SK-N-SH (cell line): ENCODE measurements around the gene MMADHC. TPM values are rescaled to one million over a fixed set of nuclear protein-coding genes. Genes with fewer than 3 reads are reported as not detected.

Experiments used
- CTCF ChIA-PET: fragments of 300-600, 350-600 bp; formaldehyde crosslinking; extraction: SDS; loops from one replicate; lab custom pipeline; 2021; lab: Yijun Ruan, JAX
- POLR2A ChIA-PET: fragments of 350-600 bp; sonication (Branson Sonifier 250); formaldehyde crosslinking; extraction: SDS; loops from one replicate; lab custom pipeline; 2020; ENCODE audit warnings: antibody characterized with exemption, inconsistent platforms; lab: Yijun Ruan, JAX
- DNase-seq: peaks from one replicate; pipeline ENCODE4 v3.0.0; 2012
- H2AFZ ChIP-seq: fragments of 200-600 bp; sonication (generic); 2 replicates; pipeline ENCODE4 v1.8.1; 2016; ENCODE audit warnings: antibody characterized with exemption, mild to moderate bottlenecking, low read depth
- H3F3A ChIP-seq: fragments of 200-600 bp; sonication (generic); replicated peaks from 2 replicates; pipeline ENCODE3; 2016; ENCODE audit warnings: antibody characterized with exemption, mild to moderate bottlenecking; ENCODE audit not compliant: insufficient read depth
- H3K27ac ChIP-seq, 2 experiments: fragments of 200-500 bp in 1 of 2; fragments of 200-600 bp in 1 of 2; sonication (Bioruptor generic) in 1 of 2; sonication (generic), shearing (Covaris generic) in 1 of 2; 2 replicates each; pipeline versions ENCODE4 v1.5.1 to v1.6.1; 2014 to 2016; ENCODE audit warnings: low read depth in 2 of 2, inconsistent platforms in 1 of 2, low read length in 1 of 2, mild to moderate bottlenecking in 1 of 2, mixed read lengths in 1 of 2
- H3K27me3 ChIP-seq: fragments of 200-600 bp; sonication (generic), shearing (Covaris generic); 2 replicates; pipeline ENCODE4 v1.6.1; 2016; ENCODE audit warnings: mixed run types; ENCODE audit not compliant: insufficient read depth
- H3K36me3 ChIP-seq, 2 experiments: fragments of 200-500 bp in 1 of 2; fragments of 200-600 bp in 1 of 2; sonication (Bioruptor generic) in 1 of 2; sonication (generic) in 1 of 2; replicated peaks in 1 of 2; 2 replicates each; pipeline versions ENCODE3 to v1.5.1; 2014 to 2016; ENCODE audit warnings: low read length in 1 of 2, mild to moderate bottlenecking in 1 of 2; ENCODE audit not compliant: insufficient read depth in 2 of 2, control insufficient read depth in 1 of 2
- H3K4me1 ChIP-seq, 2 experiments: fragments of 200-500 bp in 1 of 2; fragments of 200-600 bp in 1 of 2; sonication (Bioruptor generic) in 1 of 2; sonication (generic), shearing (Covaris generic) in 1 of 2; 2 replicates each; pipeline versions ENCODE4 v1.5.1 to v1.6.1; 2014 to 2016; ENCODE audit warnings: low read depth in 1 of 2, low read length in 1 of 2, mixed run types in 1 of 2; ENCODE audit not compliant: insufficient read depth in 2 of 2, control insufficient read depth in 1 of 2
- H3K4me2 ChIP-seq: fragments of 200-600 bp; sonication (generic), shearing (Covaris generic); 2 replicates; pipeline ENCODE4 v1.6.1; 2017; ENCODE audit warnings: mixed run types
- H3K4me3 ChIP-seq, 2 experiments: fragments of 200-500 bp in 1 of 2; fragments of 200-600 bp in 1 of 2; sonication (Bioruptor generic) in 1 of 2; sonication (generic), shearing (Covaris generic) in 1 of 2; 2 replicates each; pipeline versions ENCODE4 v1.5.1 to v1.8.1; 2014 to 2016; ENCODE audit warnings: low read depth in 2 of 2, inconsistent platforms in 1 of 2, low read length in 1 of 2, mild to moderate bottlenecking in 1 of 2, mixed read lengths in 1 of 2, moderate library complexity in 1 of 2
- H3K79me2 ChIP-seq: fragments of 200-600 bp; sonication (generic); 2 replicates; pipeline ENCODE4 v1.8.1; 2017; ENCODE audit warnings: mild to moderate bottlenecking; ENCODE audit not compliant: insufficient read depth
- H3K9ac ChIP-seq: fragments of 200-600 bp; sonication (generic); 2 replicates; pipeline ENCODE4 v1.6.1; 2017; ENCODE audit warnings: mixed run types
- H3K9me2 ChIP-seq: fragments of 200-600 bp; sonication (generic); 2 replicates; pipeline ENCODE4 v1.6.1; 2017; ENCODE audit warnings: mixed run types
- H3K9me3 ChIP-seq: fragments of 200-600 bp; sonication (generic); 2 replicates; pipeline ENCODE4 v1.6.1; 2017; ENCODE audit warnings: mixed run types, mild to moderate bottlenecking, moderate library complexity
- H4K20me1 ChIP-seq: fragments of 200-600 bp; sonication (generic); 2 replicates; pipeline ENCODE4 v1.6.1; 2017; ENCODE audit warnings: mild to moderate bottlenecking, mixed run types; ENCODE audit not compliant: insufficient read depth
- CTCF ChIP-seq: fragments of 200-600 bp; sonication (generic); IDR thresholded peaks from 2 replicates; pipeline ENCODE4 v1.6.1; 2017; ENCODE audit warnings: antibody characterized with exemption, mild to moderate bottlenecking, moderate library complexity
- GATA2 ChIP-seq: sonication (generic); formaldehyde crosslinking; IDR thresholded peaks from 2 replicates; pipeline ENCODE4 v1.5.0; 2020; ENCODE audit warnings: mild to moderate bottlenecking, missing genetic modification reagents
- POLR2AphosphoS5 ChIP-seq: IDR thresholded peaks from 2 replicates; pipeline ENCODE4 v1.6.1; 2012; ENCODE audit warnings: low read depth, low read length
- REST ChIP-seq: IDR thresholded peaks from 2 replicates; pipeline ENCODE4 v1.6.1; 2012; ENCODE audit warnings: mild to moderate bottlenecking, low read depth, low read length, moderate library complexity
- SIN3A ChIP-seq: IDR thresholded peaks from 2 replicates; pipeline ENCODE4 v1.6.1; 2012; ENCODE audit warnings: low read depth, mild to moderate bottlenecking, low read length, moderate library complexity, borderline replicate concordance
- TAF1 ChIP-seq: IDR thresholded peaks from 2 replicates; pipeline ENCODE4 v1.6.1; 2012; ENCODE audit warnings: low read depth, mild to moderate bottlenecking, low read length, moderate library complexity, borderline replicate concordance
- TCF12 ChIP-seq: IDR thresholded peaks from 2 replicates; pipeline ENCODE4 v1.4.0; 2012
- TEAD4 ChIP-seq: IDR thresholded peaks from 2 replicates; pipeline ENCODE4 v1.4.0; 2012; ENCODE audit warnings: mild to moderate bottlenecking, borderline replicate concordance; ENCODE audit not compliant: insufficient read depth
- YY1 ChIP-seq: IDR thresholded peaks from 2 replicates; pipeline ENCODE4 v1.4.0; 2012; ENCODE audit warnings: low read depth, mild to moderate bottlenecking
- ZBTB33 ChIP-seq: IDR thresholded peaks from 2 replicates; pipeline ENCODE4 v1.4.0; 2012; ENCODE audit warnings: low read depth, borderline replicate concordance
- WGBS: methylation state at CpG from one replicate; pipeline ENCODE4 v1.1.6; 2017; ENCODE audit warnings: low lambda C conversion rate; 5-methylcytosine and 5-hydroxymethylcytosine counted together
- polyA plus RNA-seq, 3 experiments: library from polyadenylated mRNA; depleted of rRNA; stranded (reverse); fragments of >200 nt; gene quantifications; 2 replicates each; pipeline ENCODE4 v1.2.3, GENCODE V29; 2012
- TF ChIP-seq, protein P1 (sequence below): IDR thresholded peaks from 2 replicates; pipeline ENCODE4 v1.4.0; 2012; ENCODE audit warnings: low read depth
- TF ChIP-seq, protein P2 (sequence below): fragments of 150-350 bp; IDR thresholded peaks from 2 replicates; pipeline ENCODE4 v1.6.1; 2017; ENCODE audit warnings: antibody characterized with exemption, low read length, low read depth, borderline replicate concordance
- TF ChIP-seq, protein P3 (sequence below): IDR thresholded peaks from 2 replicates; pipeline ENCODE4; 2012
- TF ChIP-seq, protein P4 (sequence below): fragments of 150-350 bp; IDR thresholded peaks from 2 replicates; pipeline ENCODE4 v1.6.1; 2016; ENCODE audit warnings: mild to moderate bottlenecking, low read depth, low read length

MMADHC gene
- polyA plus RNA-seq, 1 of the 3 experiments (the other 2 are of a cell fraction): 40.4 TPM

- no peak overlapping the region for H2AFZ ChIP-seq
- H3K27ac ChIP-seq: no peak overlapping the region
- ChIA-PET CTCF (interaction anchor here (1.0 to 1.2 kb wide), 3 partner anchors 9 to 560 kb away, joined by 3 to 5 read pairs (median 5); no protein-coding TSS in a partner anchor), POLR2A (no interaction called here)
- H3K9me2 ChIP-seq: no peaks in the 10 kb centered on the region
- DNase-seq: no peak
- peaks cover 54% of the 10 kb centered on the region for H3K79me2 ChIP-seq
- no peaks in the 10 kb centered on the region for H3K9me3 ChIP-seq
- peaks cover 35% of the 10 kb centered on the region for H3F3A ChIP-seq
- no peak overlapping the region for H3K4me2 ChIP-seq
- H3K9ac ChIP-seq: no peak overlapping the region
- whole genome bisulfite sequencing: 100% methylated on average over 2 of the region's 2 CpGs
- peaks cover 84 to 89% of the 10 kb centered on the region in 2 experiments for H3K36me3 ChIP-seq
- H4K20me1 ChIP-seq: no peaks in the 10 kb centered on the region; the same call in 1 of the 2 replicates
- no peaks in the 10 kb centered on the region; a peak in 1 of 4 replicates for H3K4me1 ChIP-seq
- no peaks in the 10 kb centered on the region for H3K27me3 ChIP-seq
- H3K4me3 ChIP-seq: no peak overlapping the region
- TF ChIP-seq GATA2 (no peak), TAF1 (no peak), REST (no peak), TCF12 (no peak), ZBTB33 (no peak), SIN3A (no peak), CTCF (no peak), YY1 (no peak), TEAD4 (no peak), POLR2AphosphoS5 (no peak)
- TF ChIP-seq, protein P1, sequence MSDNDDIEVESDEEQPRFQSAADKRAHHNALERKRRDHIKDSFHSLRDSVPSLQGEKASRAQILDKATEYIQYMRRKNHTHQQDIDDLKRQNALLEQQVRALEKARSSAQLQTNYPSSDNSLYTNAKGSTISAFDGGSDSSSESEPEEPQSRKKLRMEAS: no peak
- TF ChIP-seq, protein P2, sequence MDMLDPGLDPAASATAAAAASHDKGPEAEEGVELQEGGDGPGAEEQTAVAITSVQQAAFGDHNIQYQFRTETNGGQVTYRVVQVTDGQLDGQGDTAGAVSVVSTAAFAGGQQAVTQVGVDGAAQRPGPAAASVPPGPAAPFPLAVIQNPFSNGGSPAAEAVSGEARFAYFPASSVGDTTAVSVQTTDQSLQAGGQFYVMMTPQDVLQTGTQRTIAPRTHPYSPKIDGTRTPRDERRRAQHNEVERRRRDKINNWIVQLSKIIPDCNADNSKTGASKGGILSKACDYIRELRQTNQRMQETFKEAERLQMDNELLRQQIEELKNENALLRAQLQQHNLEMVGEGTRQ: no peak
- TF ChIP-seq, protein P3, sequence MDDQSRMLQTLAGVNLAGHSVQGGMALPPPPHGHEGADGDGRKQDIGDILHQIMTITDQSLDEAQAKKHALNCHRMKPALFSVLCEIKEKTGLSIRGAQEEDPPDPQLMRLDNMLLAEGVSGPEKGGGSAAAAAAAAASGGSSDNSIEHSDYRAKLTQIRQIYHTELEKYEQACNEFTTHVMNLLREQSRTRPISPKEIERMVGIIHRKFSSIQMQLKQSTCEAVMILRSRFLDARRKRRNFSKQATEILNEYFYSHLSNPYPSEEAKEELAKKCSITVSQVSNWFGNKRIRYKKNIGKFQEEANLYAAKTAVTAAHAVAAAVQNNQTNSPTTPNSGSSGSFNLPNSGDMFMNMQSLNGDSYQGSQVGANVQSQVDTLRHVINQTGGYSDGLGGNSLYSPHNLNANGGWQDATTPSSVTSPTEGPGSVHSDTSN: no peak
- TF ChIP-seq, protein P4, sequence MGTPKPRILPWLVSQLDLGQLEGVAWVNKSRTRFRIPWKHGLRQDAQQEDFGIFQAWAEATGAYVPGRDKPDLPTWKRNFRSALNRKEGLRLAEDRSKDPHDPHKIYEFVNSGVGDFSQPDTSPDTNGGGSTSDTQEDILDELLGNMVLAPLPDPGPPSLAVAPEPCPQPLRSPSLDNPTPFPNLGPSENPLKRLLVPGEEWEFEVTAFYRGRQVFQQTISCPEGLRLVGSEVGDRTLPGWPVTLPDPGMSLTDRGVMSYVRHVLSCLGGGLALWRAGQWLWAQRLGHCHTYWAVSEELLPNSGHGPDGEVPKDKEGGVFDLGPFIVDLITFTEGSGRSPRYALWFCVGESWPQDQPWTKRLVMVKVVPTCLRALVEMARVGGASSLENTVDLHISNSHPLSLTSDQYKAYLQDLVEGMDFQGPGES: no peak
Observed at GRCh38 chr2:149577269-149577668, 10.3 kb downstream of the MMADHC start.
